WTC11 (cell line): ENCODE results near the gene IGHMBP2. TPM values are rescaled to one million over a fixed set of nuclear protein-coding genes. Genes with fewer than 3 reads are reported as not detected.

Experiments
- ATAC-seq: fragments of 200-7000 bp; cut with Tn5 transposase; 2 replicates; pipeline ENCODE4 v1.10.0; 2021; ENCODE audit warnings: mild to moderate bottlenecking, moderate library complexity
- CTCF ChIA-PET: fragments of 300-600 bp; sonication (Branson Sonifier 250); formaldehyde crosslinking; loops from one replicate; lab custom pipeline; 2021; ENCODE audit warnings: antibody characterized with exemption; lab: Charles Lee
- POLR2A ChIA-PET: fragments of 350-600 bp; sonication (Branson Sonifier 250); formaldehyde crosslinking; loops from one replicate; lab custom pipeline; 2021; ENCODE audit warnings: antibody characterized with exemption; lab: Charles Lee
- DNase-seq: peaks from one replicate; pipeline ENCODE4 v3.0.0; 2021; ENCODE audit warnings: low spot score
- H3K27ac Mint-ChIP-seq: 2 replicates; pipeline ENCODE4 v1.8.0; 2021; ENCODE audit warnings: mixed read lengths
- H3K27me3 Mint-ChIP-seq: 2 replicates; pipeline ENCODE4 v1.8.0; 2021; ENCODE audit warnings: low read depth, mild to moderate bottlenecking, moderate library complexity, mixed read lengths
- H3K36me3 Mint-ChIP-seq: 2 replicates; pipeline ENCODE4 v1.8.0; 2021; ENCODE audit warnings: mixed read lengths
- H3K4me1 Mint-ChIP-seq: 2 replicates; pipeline ENCODE4 v1.8.0; 2022; ENCODE audit warnings: mixed read lengths
- H3K4me3 Mint-ChIP-seq: 2 replicates; pipeline ENCODE4 v1.8.0; 2021; ENCODE audit warnings: mild to moderate bottlenecking, moderate library complexity, mixed read lengths
- H3K9me3 Mint-ChIP-seq: 2 replicates; pipeline ENCODE4 v1.8.0; 2021; ENCODE audit warnings: mixed read lengths
- CBFB ChIP-seq: sonication (generic); formaldehyde crosslinking; IDR thresholded peaks from 2 replicates; pipeline ENCODE4 v1.8.1; 2022; ENCODE audit warnings: mild to moderate bottlenecking, low read depth, missing genetic modification reagents
- E2F4 ChIP-seq: sonication (generic); formaldehyde crosslinking; IDR thresholded peaks from 2 replicates; pipeline ENCODE4 v1.8.1; 2022; ENCODE audit warnings: low read depth, mild to moderate bottlenecking, moderate library complexity, missing genetic modification reagents, borderline replicate concordance
- EMX1 ChIP-seq: fragments of 250-450 bp; sonication (Bioruptor Pico); IDR thresholded peaks from 2 replicates; pipeline ENCODE4 v1.8.0; 2021; ENCODE audit warnings: mild to moderate bottlenecking
- FOXJ3 ChIP-seq: sonication (generic); formaldehyde crosslinking; IDR thresholded peaks from 2 replicates; pipeline ENCODE4 v1.9.0; 2021; ENCODE audit warnings: missing genetic modification reagents, mild to moderate bottlenecking, borderline replicate concordance
- FOXP1 ChIP-seq: sonication (generic); formaldehyde crosslinking; IDR thresholded peaks from 2 replicates; pipeline ENCODE4 v1.8.0; 2022; ENCODE audit warnings: missing genetic modification reagents, mild to moderate bottlenecking, moderate library complexity, borderline replicate concordance
- GRHL2 ChIP-seq: fragments of 250-450 bp; sonication (Bioruptor Pico); IDR thresholded peaks from 2 replicates; pipeline ENCODE4 v1.8.0; 2022; ENCODE audit warnings: mild to moderate bottlenecking, moderate library complexity; ENCODE audit not compliant: insufficient replicate concordance, severe bottlenecking
- GTF2I ChIP-seq: fragments of 250-450 bp; sonication (Bioruptor Pico); conservative IDR thresholded peaks from 2 replicates; pipeline ENCODE4 v1.4.0; 2021; ENCODE audit warnings: mild to moderate bottlenecking
- HMGXB4 ChIP-seq: sonication (generic); formaldehyde crosslinking; IDR thresholded peaks from 2 replicates; pipeline ENCODE4 v1.8.1; 2023; ENCODE audit warnings: mild to moderate bottlenecking, moderate library complexity, missing genetic modification reagents
- IRF1 ChIP-seq: sonication (generic); formaldehyde crosslinking; IDR thresholded peaks from 2 replicates; pipeline ENCODE4 v1.8.0; 2023; ENCODE audit warnings: missing genetic modification reagents
- IRF2 ChIP-seq: sonication (generic); formaldehyde crosslinking; IDR thresholded peaks from 2 replicates; pipeline ENCODE4 v1.8.0; 2022; ENCODE audit warnings: low read depth, missing genetic modification reagents, borderline replicate concordance
- JAZF1 ChIP-seq: fragments of 250-450 bp; sonication (Bioruptor Pico); IDR thresholded peaks from 2 replicates; pipeline ENCODE4 v1.9.0; 2021; ENCODE audit warnings: moderate library complexity, mild to moderate bottlenecking, inconsistent platforms
- KAT7 ChIP-seq: sonication (generic); formaldehyde crosslinking; IDR thresholded peaks from 2 replicates; pipeline ENCODE4 v1.8.1; 2023; ENCODE audit warnings: missing genetic modification reagents, mild to moderate bottlenecking, borderline replicate concordance
- MXD4 ChIP-seq: fragments of 250-450 bp; sonication (Bioruptor Pico); IDR thresholded peaks from 2 replicates; pipeline ENCODE4 v1.8.0; 2021; ENCODE audit warnings: mild to moderate bottlenecking, moderate library complexity, borderline replicate concordance
- NFYB ChIP-seq: sonication (generic); formaldehyde crosslinking; conservative IDR thresholded peaks from 2 replicates; pipeline ENCODE4 v1.8.0; 2022; ENCODE audit warnings: low read depth, missing genetic modification reagents
- NR1H2 ChIP-seq: sonication (generic); formaldehyde crosslinking; IDR thresholded peaks from 2 replicates; pipeline ENCODE4 v1.9.0; 2021; ENCODE audit warnings: mild to moderate bottlenecking, moderate library complexity, missing genetic modification reagents
- RELA ChIP-seq: sonication (generic); formaldehyde crosslinking; IDR thresholded peaks from 2 replicates; pipeline ENCODE4 v1.8.1; 2022; ENCODE audit warnings: missing genetic modification reagents, mild to moderate bottlenecking, borderline replicate concordance
- SMAD4 ChIP-seq: sonication (generic); formaldehyde crosslinking; IDR thresholded peaks from 2 replicates; pipeline ENCODE4 v1.8.0; 2022; ENCODE audit warnings: mild to moderate bottlenecking, missing genetic modification reagents
- STAT6 ChIP-seq: sonication (generic); formaldehyde crosslinking; conservative IDR thresholded peaks from 2 replicates; pipeline ENCODE4 v1.8.1; 2023; ENCODE audit warnings: mild to moderate bottlenecking, low read depth, missing genetic modification reagents, moderate library complexity
- TCF7 ChIP-seq: sonication (generic); formaldehyde crosslinking; IDR thresholded peaks from 2 replicates; pipeline ENCODE4 v1.8.0; 2022; ENCODE audit warnings: mild to moderate bottlenecking, low read depth, missing genetic modification reagents, moderate library complexity
- TP53 ChIP-seq: sonication (generic); formaldehyde crosslinking; IDR thresholded peaks from 2 replicates; pipeline ENCODE4 v1.8.1; 2023; ENCODE audit warnings: mild to moderate bottlenecking, missing genetic modification reagents
- ZNF396 ChIP-seq: fragments of 250-450 bp; sonication (Bioruptor Pico); IDR thresholded peaks from 2 replicates; pipeline ENCODE4 v1.8.0; 2021; ENCODE audit warnings: mild to moderate bottlenecking, moderate library complexity, borderline replicate concordance
- ZNF425 ChIP-seq: fragments of 250-450 bp; sonication (Bioruptor Pico); conservative IDR thresholded peaks from 2 replicates; pipeline ENCODE4 v1.9.0; 2021; ENCODE audit warnings: mild to moderate bottlenecking
- ZNF512 ChIP-seq: sonication (generic); formaldehyde crosslinking; IDR thresholded peaks from 2 replicates; pipeline ENCODE4 v1.8.1; 2022; ENCODE audit warnings: missing genetic modification reagents, borderline replicate concordance
- total RNA-seq: library from RNA; stranded (reverse); gene quantifications from 3 replicates; pipeline ENCODE4 v1.2.3, GENCODE V29; 2021

Gene IGHMBP2
- total RNA-seq, 1 experiment from 2014 or later = 22.5 TPM

- no peak for TF ChIP-seq STAT6
- no peak for TF ChIP-seq GRHL2 (CRISPR knock-in tag)
- TF ChIP-seq FOXP1 (CRISPR knock-in tag) = no peak
- no peak for TF ChIP-seq JAZF1 (CRISPR knock-in tag)
These were observed 51.9 kb downstream of the IGHMBP2 start (continued) for GRCh38 chr11:68955607-68955958.

GRCh38 chr11:68956142-68956541 lies 52.5 kb downstream of the IGHMBP2 start:
- no peak overlapping the region for H3K4me3 Mint-ChIP-seq
- no peaks in the 10 kb centered on the region for H3K36me3 Mint-ChIP-seq
- ChIA-PET POLR2A (no interaction called here), CTCF (interaction anchor here (0.6 to 5.5 kb wide), 29 partner anchors 10 to 816 kb away, joined by 3 to 40 read pairs (median 3); partner anchors contain the start of genes MRGPRD, MRGPRF and TPCN2)
- peak; percentile 49 for DNase-seq
- no peaks in the 10 kb centered on the region for H3K9me3 Mint-ChIP-seq
- no peaks in the 10 kb centered on the region for H3K27me3 Mint-ChIP-seq
- no peak for TF ChIP-seq NFYB (CRISPR knock-in tag)
- no peak for TF ChIP-seq ZNF512 (CRISPR knock-in tag)
- TF ChIP-seq ZNF396 (CRISPR knock-in tag) = no peak
- no peak for TF ChIP-seq TP53 (CRISPR knock-in tag)
- no peak for TF ChIP-seq NR1H2 (CRISPR knock-in tag)
- TF ChIP-seq GTF2I (CRISPR knock-in tag) = no peak
- no peak for TF ChIP-seq KAT7 (CRISPR knock-in tag)
- no peak for TF ChIP-seq MXD4 (CRISPR knock-in tag)
- TF ChIP-seq SMAD4 = no peak
- no peak for TF ChIP-seq HMGXB4 (CRISPR knock-in tag)
- TF ChIP-seq E2F4 (CRISPR knock-in tag) = no peak
- no peak for TF ChIP-seq IRF2
- TF ChIP-seq RELA (CRISPR knock-in tag) = no peak
- no peak for TF ChIP-seq IRF1 (CRISPR knock-in tag)
- TF ChIP-seq EMX1 (CRISPR knock-in tag) = no peak
- TF ChIP-seq FOXJ3 (CRISPR knock-in tag) = no peak
- TF ChIP-seq CBFB (CRISPR knock-in tag) = no peak
- TF ChIP-seq TCF7 (CRISPR knock-in tag) = no peak
- TF ChIP-seq ZNF425 (CRISPR knock-in tag) = no peak
- peak; percentile 72 for ATAC-seq
- H3K27ac Mint-ChIP-seq = no peak overlapping the region
- H3K4me1 Mint-ChIP-seq = peaks cover 9% of the 10 kb centered on the region
